ENCODE data around the gene DGKB. TPM values are rescaled to one million over a fixed set of nuclear protein-coding genes. Genes with fewer than 3 reads are reported as not detected.

The DGKB gene
- total RNA-seq, 1 donor from 2014 or later: 0.32 TPM

DNA sequence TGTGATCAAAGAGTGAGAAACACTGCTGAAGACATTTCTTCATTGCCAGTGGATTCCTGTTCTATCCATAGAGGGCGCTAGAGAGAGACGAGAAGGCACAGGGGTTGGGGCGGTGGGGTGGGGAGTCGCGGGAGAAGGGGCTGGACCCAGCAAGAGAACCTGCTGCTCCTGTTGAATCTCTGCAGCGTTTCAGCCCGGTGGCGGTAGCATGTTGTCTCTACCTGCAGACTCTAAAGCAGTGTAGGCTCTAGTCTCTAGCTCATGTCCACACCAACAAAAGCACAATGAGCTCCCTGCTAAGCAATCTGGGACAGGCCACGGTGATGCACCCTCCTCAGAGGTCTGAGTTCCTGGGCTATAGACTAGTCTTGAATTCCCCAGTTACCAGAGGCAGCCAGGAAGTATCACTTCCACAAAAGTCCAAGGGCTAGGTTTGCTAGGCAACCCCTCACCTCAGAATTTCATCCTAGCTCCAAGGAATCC, 167.7 kb downstream of the DGKB start:
- no peak overlapping the region for H3K27ac Mint-ChIP-seq (ENCODE audit: unreplicated experiment)
- H3K36me3 Mint-ChIP-seq (ENCODE audit: unreplicated experiment): no peaks in the 10 kb centered on the region
- no peak overlapping the region for H3K4me3 Mint-ChIP-seq (ENCODE audit: unreplicated experiment)
- H3K4me1 Mint-ChIP-seq (ENCODE audit: unreplicated experiment): no peaks in the 10 kb centered on the region
- H3K9me3 Mint-ChIP-seq (ENCODE audit: unreplicated experiment): no peaks in the 10 kb centered on the region
- DNase-seq (ENCODE audit: extremely low spot score, unreplicated experiment): no peak
- TF ChIP-seq, protein P1, sequence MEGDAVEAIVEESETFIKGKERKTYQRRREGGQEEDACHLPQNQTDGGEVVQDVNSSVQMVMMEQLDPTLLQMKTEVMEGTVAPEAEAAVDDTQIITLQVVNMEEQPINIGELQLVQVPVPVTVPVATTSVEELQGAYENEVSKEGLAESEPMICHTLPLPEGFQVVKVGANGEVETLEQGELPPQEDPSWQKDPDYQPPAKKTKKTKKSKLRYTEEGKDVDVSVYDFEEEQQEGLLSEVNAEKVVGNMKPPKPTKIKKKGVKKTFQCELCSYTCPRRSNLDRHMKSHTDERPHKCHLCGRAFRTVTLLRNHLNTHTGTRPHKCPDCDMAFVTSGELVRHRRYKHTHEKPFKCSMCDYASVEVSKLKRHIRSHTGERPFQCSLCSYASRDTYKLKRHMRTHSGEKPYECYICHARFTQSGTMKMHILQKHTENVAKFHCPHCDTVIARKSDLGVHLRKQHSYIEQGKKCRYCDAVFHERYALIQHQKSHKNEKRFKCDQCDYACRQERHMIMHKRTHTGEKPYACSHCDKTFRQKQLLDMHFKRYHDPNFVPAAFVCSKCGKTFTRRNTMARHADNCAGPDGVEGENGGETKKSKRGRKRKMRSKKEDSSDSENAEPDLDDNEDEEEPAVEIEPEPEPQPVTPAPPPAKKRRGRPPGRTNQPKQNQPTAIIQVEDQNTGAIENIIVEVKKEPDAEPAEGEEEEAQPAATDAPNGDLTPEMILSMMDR (IDR thresholded peaks at IDR 0.05): peak; percentile 27
- H3K27me3 Mint-ChIP-seq (ENCODE audit: unreplicated experiment): no peaks in the 10 kb centered on the region

DNA sequence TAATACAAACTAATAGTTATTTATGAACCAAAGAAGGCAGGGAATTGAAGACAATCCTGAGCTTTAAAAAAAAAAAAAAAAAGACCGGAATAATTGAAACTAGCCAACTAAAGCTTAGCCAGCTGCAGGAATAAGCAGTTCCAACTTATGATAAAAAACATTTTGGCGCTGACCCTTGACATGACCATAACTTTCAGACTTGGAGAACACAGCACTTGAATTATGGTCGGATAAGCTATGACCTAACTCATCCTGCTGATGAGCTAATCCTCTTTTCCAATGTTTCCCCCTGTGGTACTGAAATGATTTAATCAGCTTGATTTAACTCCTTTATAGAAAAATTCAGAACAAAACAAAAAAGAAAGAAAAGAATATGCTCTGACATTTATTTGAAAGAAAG, 181.8 kb downstream of the DGKB start:
- H3K4me3 Mint-ChIP-seq (ENCODE audit: unreplicated experiment): no peak overlapping the region
- TF ChIP-seq, protein P1 (IDR thresholded peaks at IDR 0.05): no peak
- H3K9me3 Mint-ChIP-seq (ENCODE audit: unreplicated experiment): no peaks in the 10 kb centered on the region
- no peaks in the 10 kb centered on the region for H3K36me3 Mint-ChIP-seq (ENCODE audit: unreplicated experiment)
- no peak overlapping the region for H3K27ac Mint-ChIP-seq (ENCODE audit: unreplicated experiment)
- no peaks in the 10 kb centered on the region for H3K27me3 Mint-ChIP-seq (ENCODE audit: unreplicated experiment)
- no peaks in the 10 kb centered on the region for H3K4me1 Mint-ChIP-seq (ENCODE audit: unreplicated experiment)
- no peak for DNase-seq (ENCODE audit: extremely low spot score, unreplicated experiment)

DNA sequence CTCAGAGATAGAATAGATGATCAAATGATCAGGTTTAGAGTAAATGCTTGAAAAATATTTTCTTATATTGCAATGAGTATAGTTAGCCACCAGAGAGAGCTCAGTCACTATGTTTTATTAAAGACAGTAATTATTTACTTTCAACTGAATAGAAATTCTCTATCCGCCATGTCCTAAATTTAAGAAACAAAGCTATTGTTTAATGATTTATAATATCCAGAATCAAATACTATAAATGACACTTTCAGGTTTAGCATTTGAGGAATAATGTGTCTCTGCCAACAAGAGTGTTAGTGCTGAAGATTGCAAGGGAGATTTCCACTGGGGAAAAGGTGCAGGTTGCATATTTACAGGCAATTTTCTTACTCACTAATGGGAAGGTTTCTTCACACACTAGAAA, 184.7 kb downstream of the DGKB start:
- no peak for DNase-seq (ENCODE audit: extremely low spot score, unreplicated experiment)
- TF ChIP-seq, protein P1 (IDR thresholded peaks at IDR 0.05): peak; percentile 75
- Mint-ChIP-seq H3K4me3 (ENCODE audit: unreplicated experiment) (no peak overlapping the region), H3K27me3 (ENCODE audit: unreplicated experiment) (no peaks in the 10 kb centered on the region), H3K4me1 (ENCODE audit: unreplicated experiment) (no peaks in the 10 kb centered on the region), H3K9me3 (ENCODE audit: unreplicated experiment) (no peaks in the 10 kb centered on the region), H3K27ac (ENCODE audit: unreplicated experiment) (no peak overlapping the region), H3K36me3 (ENCODE audit: unreplicated experiment) (no peaks in the 10 kb centered on the region)

DNA sequence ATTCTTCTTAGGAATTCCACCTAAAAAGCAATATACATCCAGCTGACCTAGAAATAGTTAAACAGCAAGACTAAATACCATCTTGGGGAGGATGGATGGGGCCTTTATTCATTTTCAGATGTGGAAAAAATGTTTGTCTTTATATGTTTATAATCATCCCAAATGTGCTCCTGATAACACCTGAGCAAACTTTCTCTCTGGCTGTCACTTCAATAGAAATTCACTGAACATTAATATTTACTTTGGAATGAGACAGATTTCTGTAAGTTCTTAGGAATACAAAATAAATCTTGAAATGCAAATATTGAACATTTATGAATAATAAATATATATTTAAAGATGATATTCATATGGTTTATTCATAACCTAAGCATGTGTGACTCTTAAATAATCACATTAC, 185.4 kb downstream of the DGKB start:
- H3K4me3 Mint-ChIP-seq (ENCODE audit: unreplicated experiment): no peak overlapping the region
- H3K9me3 Mint-ChIP-seq (ENCODE audit: unreplicated experiment): no peaks in the 10 kb centered on the region
- TF ChIP-seq, protein P1 (IDR thresholded peaks at IDR 0.05): no peak
- no peaks in the 10 kb centered on the region for H3K4me1 Mint-ChIP-seq (ENCODE audit: unreplicated experiment)
- H3K36me3 Mint-ChIP-seq (ENCODE audit: unreplicated experiment): no peaks in the 10 kb centered on the region
- H3K27ac Mint-ChIP-seq (ENCODE audit: unreplicated experiment): no peak overlapping the region
- no peaks in the 10 kb centered on the region for H3K27me3 Mint-ChIP-seq (ENCODE audit: unreplicated experiment)
- DNase-seq (ENCODE audit: extremely low spot score, unreplicated experiment): no peak

DNA sequence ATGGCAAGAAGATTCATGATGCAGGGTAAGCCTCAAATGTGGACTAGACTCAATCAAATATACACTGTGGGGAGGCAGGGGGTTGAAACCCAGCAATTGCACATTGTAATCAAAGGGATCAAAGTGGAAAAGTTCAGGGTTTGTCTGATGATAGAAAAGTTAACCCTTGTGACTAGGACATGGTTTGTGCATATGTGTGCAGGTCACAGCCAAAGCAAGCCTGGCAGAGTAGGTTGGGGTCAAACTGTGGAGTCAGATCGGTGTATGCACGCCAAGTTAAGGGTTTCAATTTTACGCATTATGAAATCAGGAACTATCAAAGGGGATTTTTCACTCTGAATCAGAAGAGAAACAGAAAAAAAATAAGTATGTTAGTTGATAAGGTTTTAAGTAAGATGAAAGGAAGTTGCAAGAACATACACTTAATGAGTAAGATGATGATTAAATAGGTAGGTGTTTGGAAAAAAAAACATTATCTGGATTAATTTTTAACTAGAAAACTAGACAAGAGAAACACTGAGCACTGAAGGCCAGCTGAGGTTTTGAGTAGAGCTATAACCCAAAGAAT, 188.3 kb downstream of the DGKB start:
- Mint-ChIP-seq H3K9me3 (ENCODE audit: unreplicated experiment) (no peaks in the 10 kb centered on the region), H3K36me3 (ENCODE audit: unreplicated experiment) (no peaks in the 10 kb centered on the region), H3K4me1 (ENCODE audit: unreplicated experiment) (no peaks in the 10 kb centered on the region), H3K4me3 (ENCODE audit: unreplicated experiment) (no peak overlapping the region), H3K27me3 (ENCODE audit: unreplicated experiment) (no peaks in the 10 kb centered on the region), H3K27ac (ENCODE audit: unreplicated experiment) (no peak overlapping the region)
- no peak for DNase-seq (ENCODE audit: extremely low spot score, unreplicated experiment)
- TF ChIP-seq, protein P1 (IDR thresholded peaks at IDR 0.05): no peak

Data from osteocyte (in vitro differentiated cells).